Activated CD4-positive, CD25-positive, alpha-beta regulatory T cell treated with anti-CD3 and anti-CD28 coated beads, Interleukin-2, amount 50 U/mL, for 16 hours (primary cell): ENCODE results near the gene DYNC2H1.

Experiments
- DNase-seq: peaks from one replicate; pipeline ENCODE4 v3.0.0-alpha.2; 2020; ENCODE audit warnings: low read depth, low spot score

DYNC2H1 gene

GRCh38 chr11:103464420-103464819 is 355.2 kb downstream of the DYNC2H1 start:
- no peak for DNase-seq

GRCh38 chr11:103465555-103466140 is 356.4 kb downstream of the DYNC2H1 start:
- DNase-seq, result no peak

GRCh38 chr11:103471546-103471945 is 362.3 kb downstream of the DYNC2H1 start:
- no peak for DNase-seq

GRCh38 chr11:103476874-103477273 is 367.6 kb downstream of the DYNC2H1 start:
- DNase-seq, result no peak

GRCh38 chr11:103480421-103480820 is 371.2 kb downstream of the DYNC2H1 start:
- DNase-seq, result no peak

GRCh38 chr11:103483996-103484395 is 374.8 kb downstream of the DYNC2H1 start:
- DNase-seq, result no peak

GRCh38 chr11:103484545-103484944 is 375.3 kb downstream of the DYNC2H1 start:
- no peak for DNase-seq

- no peak for DNase-seq
These were observed 377.4 kb downstream of the DYNC2H1 start for GRCh38 chr11:103486604-103487003.

GRCh38 chr11:103487113-103487512 is 377.9 kb downstream of the DYNC2H1 start:
- no peak for DNase-seq

- no peak for DNase-seq
These were observed 378.8 kb downstream of the DYNC2H1 start for GRCh38 chr11:103488031-103488461.

GRCh38 chr11:103488579-103488978 is 379.4 kb downstream of the DYNC2H1 start:
- DNase-seq, result no peak

GRCh38 chr11:103491777-103492176 is 382.6 kb downstream of the DYNC2H1 start:
- no peak for DNase-seq

- no peak for DNase-seq
These were observed 385.3 kb downstream of the DYNC2H1 start for GRCh38 chr11:103494491-103494890.

- DNase-seq, result no peak
These were observed 388.0 kb downstream of the DYNC2H1 start for GRCh38 chr11:103497268-103497667.

GRCh38 chr11:103499710-103500340 is 390.6 kb downstream of the DYNC2H1 start:
- DNase-seq, result no peak

GRCh38 chr11:103515283-103515682 is 406.1 kb downstream of the DYNC2H1 start:
- DNase-seq, result no peak

GRCh38 chr11:103520792-103521191 is 411.6 kb downstream of the DYNC2H1 start:
- DNase-seq, result no peak

GRCh38 chr11:103525069-103525468 is 415.8 kb downstream of the DYNC2H1 start:
- DNase-seq, result no peak

- no peak for DNase-seq
These were observed 418.8 kb downstream of the DYNC2H1 start for GRCh38 chr11:103528046-103528445.

- DNase-seq, result no peak
These were observed 419.4 kb downstream of the DYNC2H1 start for GRCh38 chr11:103528596-103528995.

GRCh38 chr11:103529181-103529684 is 420.0 kb downstream of the DYNC2H1 start:
- no peak for DNase-seq
